Measurements from ENCODE around the gene CIDEB. TPM values are rescaled to one million over a fixed set of nuclear protein-coding genes. Genes with fewer than 3 reads are reported as not detected.
"Not testable (repeated sequence)": the region's sequence is repeated elsewhere in the genome, so short reads cannot be mapped to it uniquely, and the experiment has no call there.

CIDEB gene
- total and polyA plus RNA-seq, 2 of the 13 experiments (the other 11 are each of a cell fraction or from before 2014, with no cell fraction given), result 35.8 to 110 TPM

GRCh38 chr14:24327914-24328313 is 20.1 kb upstream of the CIDEB start (continued):
- TF ChIP-seq ATF2 (CRISPR knock-in tag; IDR thresholded peaks at IDR 0.05) (peak; percentile 30; the same call in 1 of the 2 replicates), CEBPG (CRISPR knock-in tag; IDR thresholded peaks at IDR 0.05) (0 out of 2 replicates have a peak, but pooled peaks have one; percentile 6), KDM2A (CRISPR knock-in tag; IDR thresholded peaks at IDR 0.05; ENCODE audit: borderline replicate concordance, low read depth) (peak; percentile 90), FOXO1 (CRISPR knock-in tag; IDR thresholded peaks at IDR 0.05) (0 out of 2 replicates have a peak, but pooled peaks have one; percentile 23), ARID5B (CRISPR knock-in tag; IDR thresholded peaks at IDR 0.05) (peak; percentile 33; the same call in 1 of the 2 replicates), GATAD1 (CRISPR knock-in tag; IDR thresholded peaks at IDR 0.05) (peak; percentile 21; the same call in 1 of the 2 replicates), CREB1 (IDR thresholded peaks at IDR 0.05) (peak; percentile 79), IRF2 (CRISPR knock-in tag; IDR thresholded peaks at IDR 0.05) (0 out of 2 replicates have a peak, but pooled peaks have one; percentile 41), ZFX (CRISPR knock-in tag; IDR thresholded peaks at IDR 0.05; ENCODE audit: low read depth) (0 out of 2 replicates have a peak, but pooled peaks have one; percentile 32), THAP11 (CRISPR knock-in tag; IDR thresholded peaks at IDR 0.05) (0 out of 2 replicates have a peak, but pooled peaks have one; percentile 31), GATAD2A (CRISPR knock-in tag; IDR thresholded peaks at IDR 0.05) (0 out of 2 replicates have a peak, but pooled peaks have one; percentile 24), CTCF (CRISPR knock-in tag; IDR thresholded peaks at IDR 0.05) (peak; percentile 89), FOSL2 (CRISPR knock-in tag; IDR thresholded peaks at IDR 0.05) (peak; percentile 41), HOXA3 (CRISPR knock-in tag; IDR thresholded peaks at IDR 0.05) (peak; percentile 48; the same call in 1 of the 2 replicates), HMGXB4 (CRISPR knock-in tag; IDR thresholded peaks at IDR 0.05; ENCODE audit: borderline replicate concordance in 1 of 2, low read depth in 1 of 2) (peak; percentile 54 to 78; a peak in 2 of 4 replicates)
- TF ChIP-seq CREB1 (CRISPR knock-in tag; IDR thresholded peaks at IDR 0.05), result not testable (repeated sequence)
- TF ChIP-seq, protein P1, sequence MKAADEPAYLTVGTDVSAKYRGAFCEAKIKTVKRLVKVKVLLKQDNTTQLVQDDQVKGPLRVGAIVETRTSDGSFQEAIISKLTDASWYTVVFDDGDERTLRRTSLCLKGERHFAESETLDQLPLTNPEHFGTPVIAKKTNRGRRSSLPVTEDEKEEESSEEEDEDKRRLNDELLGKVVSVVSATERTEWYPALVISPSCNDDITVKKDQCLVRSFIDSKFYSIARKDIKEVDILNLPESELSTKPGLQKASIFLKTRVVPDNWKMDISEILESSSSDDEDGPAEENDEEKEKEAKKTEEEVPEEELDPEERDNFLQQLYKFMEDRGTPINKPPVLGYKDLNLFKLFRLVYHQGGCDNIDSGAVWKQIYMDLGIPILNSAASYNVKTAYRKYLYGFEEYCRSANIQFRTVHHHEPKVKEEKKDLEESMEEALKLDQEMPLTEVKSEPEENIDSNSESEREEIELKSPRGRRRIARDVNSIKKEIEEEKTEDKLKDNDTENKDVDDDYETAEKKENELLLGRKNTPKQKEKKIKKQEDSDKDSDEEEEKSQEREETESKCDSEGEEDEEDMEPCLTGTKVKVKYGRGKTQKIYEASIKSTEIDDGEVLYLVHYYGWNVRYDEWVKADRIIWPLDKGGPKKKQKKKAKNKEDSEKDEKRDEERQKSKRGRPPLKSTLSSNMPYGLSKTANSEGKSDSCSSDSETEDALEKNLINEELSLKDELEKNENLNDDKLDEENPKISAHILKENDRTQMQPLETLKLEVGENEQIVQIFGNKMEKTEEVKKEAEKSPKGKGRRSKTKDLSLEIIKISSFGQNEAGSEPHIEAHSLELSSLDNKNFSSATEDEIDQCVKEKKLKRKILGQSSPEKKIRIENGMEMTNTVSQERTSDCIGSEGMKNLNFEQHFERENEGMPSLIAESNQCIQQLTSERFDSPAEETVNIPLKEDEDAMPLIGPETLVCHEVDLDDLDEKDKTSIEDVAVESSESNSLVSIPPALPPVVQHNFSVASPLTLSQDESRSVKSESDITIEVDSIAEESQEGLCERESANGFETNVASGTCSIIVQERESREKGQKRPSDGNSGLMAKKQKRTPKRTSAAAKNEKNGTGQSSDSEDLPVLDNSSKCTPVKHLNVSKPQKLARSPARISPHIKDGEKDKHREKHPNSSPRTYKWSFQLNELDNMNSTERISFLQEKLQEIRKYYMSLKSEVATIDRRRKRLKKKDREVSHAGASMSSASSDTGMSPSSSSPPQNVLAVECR (CRISPR knock-in tag; IDR thresholded peaks at IDR 0.05; ENCODE audit: borderline replicate concordance), result 0 out of 2 replicates have a peak, but pooled peaks have one; percentile 35

All from HepG2 (cell line).